Measurements from ENCODE around the gene PDILT. TPM values are rescaled to one million over a fixed set of nuclear protein-coding genes. Genes with fewer than 3 reads are reported as not detected.
"Not testable (repeated sequence)": the region's sequence is repeated elsewhere in the genome, so short reads cannot be mapped to it uniquely, and the experiment has no call there.

Gene PDILT, protein sequence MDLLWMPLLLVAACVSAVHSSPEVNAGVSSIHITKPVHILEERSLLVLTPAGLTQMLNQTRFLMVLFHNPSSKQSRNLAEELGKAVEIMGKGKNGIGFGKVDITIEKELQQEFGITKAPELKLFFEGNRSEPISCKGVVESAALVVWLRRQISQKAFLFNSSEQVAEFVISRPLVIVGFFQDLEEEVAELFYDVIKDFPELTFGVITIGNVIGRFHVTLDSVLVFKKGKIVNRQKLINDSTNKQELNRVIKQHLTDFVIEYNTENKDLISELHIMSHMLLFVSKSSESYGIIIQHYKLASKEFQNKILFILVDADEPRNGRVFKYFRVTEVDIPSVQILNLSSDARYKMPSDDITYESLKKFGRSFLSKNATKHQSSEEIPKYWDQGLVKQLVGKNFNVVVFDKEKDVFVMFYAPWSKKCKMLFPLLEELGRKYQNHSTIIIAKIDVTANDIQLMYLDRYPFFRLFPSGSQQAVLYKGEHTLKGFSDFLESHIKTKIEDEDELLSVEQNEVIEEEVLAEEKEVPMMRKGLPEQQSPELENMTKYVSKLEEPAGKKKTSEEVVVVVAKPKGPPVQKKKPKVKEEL
- not detected for polyA plus RNA-seq (2013, experiment 1 of 2)
- polyA plus RNA-seq (2013, experiment 2 of 2): not detected

DNA sequence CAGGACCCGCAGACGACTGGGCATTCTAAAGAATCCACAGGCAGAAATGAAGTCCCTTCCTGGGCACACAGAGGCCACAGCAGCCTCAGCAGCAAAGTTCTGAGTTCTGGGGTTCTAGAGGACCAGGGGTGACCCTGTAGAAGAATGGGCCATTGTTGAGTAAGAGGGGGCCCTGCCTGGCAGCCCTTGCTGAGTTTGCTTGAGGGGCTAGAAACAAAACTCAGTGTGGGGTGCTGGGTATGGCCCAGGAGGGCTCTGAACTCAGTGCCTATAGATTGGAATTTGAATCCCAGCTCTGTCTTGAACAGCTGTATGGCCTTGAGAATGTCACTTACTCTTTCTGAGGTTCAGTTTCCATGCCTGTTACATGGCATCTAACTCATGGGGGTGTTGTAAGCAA is at the start of gene PDILT:
TSS of gene PDILT (minus strand) at position 101 of the 400 bp plus-strand sequence. CDS start 5,437 bp downstream, outside the sequence.
- WGBS, 2 donors (ENCODE audit: extremely low coverage in 2 of 2, insufficient read length in 2 of 2, insufficient replicate concordance in 1 of 2): no CpG with 5 or more reads among the region's 2 CpGs
- no peak for DNase-seq (ENCODE audit: low spot score)

DNA sequence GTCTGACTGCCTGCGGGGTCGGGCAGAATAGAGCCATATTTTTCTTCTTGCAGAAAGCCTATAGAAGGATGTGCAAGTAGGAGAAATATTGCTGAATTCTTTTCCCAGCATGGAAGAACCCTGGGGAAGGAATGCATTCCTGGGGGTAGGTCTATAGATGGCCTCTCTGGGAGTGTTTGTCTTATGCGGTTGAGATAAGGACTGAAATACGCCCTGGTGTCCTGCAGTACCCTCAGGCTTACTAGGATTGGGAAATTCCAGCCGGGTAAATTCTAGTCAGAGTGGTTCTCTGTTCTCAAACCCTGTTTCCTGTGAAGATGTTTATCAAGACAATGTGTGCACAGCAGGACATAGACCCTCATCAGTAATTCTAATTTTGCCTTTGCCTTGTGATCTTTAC is 49.1 kb upstream of the PDILT start:
- H3K4me2 ChIP-seq (ENCODE audit: insufficient read depth, low read length, poor library complexity, severe bottlenecking); H2BK15ac ChIP-seq (ENCODE audit: low read length); H2BK120ac ChIP-seq (ENCODE audit: low read depth, low read length); DNase-seq (ENCODE audit: low spot score); H3K18ac ChIP-seq (ENCODE audit: low read length); H2AFZ ChIP-seq (ENCODE audit: low read length); H4K91ac ChIP-seq (ENCODE audit: low read depth, low read length, poor library complexity); H3K9ac ChIP-seq (ENCODE audit: low read depth, low read length, poor library complexity); H3K79me1 ChIP-seq (ENCODE audit: low read depth, low read length); H3K23ac ChIP-seq (ENCODE audit: low read depth, low read length, poor library complexity); H2BK12ac ChIP-seq (ENCODE audit: low read length); H4K8ac ChIP-seq (ENCODE audit: low read depth, low read length); H3K27me3 ChIP-seq (ENCODE audit: control insufficient read depth in 3 of 3, insufficient read depth in 3 of 3, low read depth in 1 of 3, low read length in 3 of 3); H3K4ac ChIP-seq (ENCODE audit: low read length); H3K4me1 ChIP-seq (ENCODE audit: control insufficient read depth in 2 of 2, insufficient read depth in 1 of 2, low read depth in 1 of 2, low read length in 2 of 2); H2AK5ac ChIP-seq (ENCODE audit: low read depth, low read length); H3K27ac ChIP-seq (replicated peaks; ENCODE audit: low read length); H3K14ac ChIP-seq (ENCODE audit: low read length); H2BK5ac ChIP-seq (ENCODE audit: low read length); H3K36me3 ChIP-seq (replicated peaks in 1 of 2; ENCODE audit: control insufficient read depth in 2 of 2, insufficient read depth in 2 of 2, low read length in 2 of 2); H3K4me3 ChIP-seq (ENCODE audit: low read length in 2 of 2); H3K9me3 ChIP-seq (replicated peaks in 1 of 2; ENCODE audit: control insufficient read depth in 2 of 2, insufficient read depth in 1 of 2, low read depth in 1 of 2, low read length in 2 of 2): not testable (repeated sequence)
- no CpG with 5 or more reads among the region's 5 CpGs for WGBS, 2 donors (ENCODE audit: extremely low coverage in 2 of 2, insufficient read length in 2 of 2, insufficient replicate concordance in 1 of 2)

More for the DNA sequence above, at the start of gene PDILT:
- no peaks in the 10 kb centered on the region for H3K9me3 ChIP-seq (replicated peaks in 1 of 2; ENCODE audit: control insufficient read depth in 2 of 2, insufficient read depth in 1 of 2, low read depth in 1 of 2, low read length in 2 of 2)
- no peak within 1 kb of the TSS for H3K4me2 ChIP-seq (ENCODE audit: insufficient read depth, low read length, poor library complexity, severe bottlenecking)
- peak within 1 kb of the TSS; percentile 64 for H2AK5ac ChIP-seq (ENCODE audit: low read depth, low read length)
- no peaks in the 10 kb centered on the region for H3K79me1 ChIP-seq (ENCODE audit: low read depth, low read length)
- H3K14ac ChIP-seq (ENCODE audit: low read length): no peak within 1 kb of the TSS
- H4K8ac ChIP-seq (ENCODE audit: low read depth, low read length): no peak within 1 kb of the TSS
- H3K36me3 ChIP-seq (replicated peaks in 1 of 2; ENCODE audit: control insufficient read depth in 2 of 2, insufficient read depth in 2 of 2, low read length in 2 of 2): no peaks in the 10 kb centered on the region
- no peak within 1 kb of the TSS for H3K18ac ChIP-seq (ENCODE audit: low read length)
- no peak within 1 kb of the TSS for H2BK5ac ChIP-seq (ENCODE audit: low read length)
- H2BK15ac ChIP-seq (ENCODE audit: low read length): no peak within 1 kb of the TSS
- H3K4ac ChIP-seq (ENCODE audit: low read length): peak within 1 kb of the TSS; percentile 44
- H3K4me1 ChIP-seq (ENCODE audit: control insufficient read depth in 2 of 2, insufficient read depth in 1 of 2, low read depth in 1 of 2, low read length in 2 of 2): peaks cover 0 to 2% of the 10 kb centered on the region in 2 donors
- H4K91ac ChIP-seq (ENCODE audit: low read depth, low read length, poor library complexity): no peak within 1 kb of the TSS
- no peak within 1 kb of the TSS for H3K23ac ChIP-seq (ENCODE audit: low read depth, low read length, poor library complexity)
- H2BK12ac ChIP-seq (ENCODE audit: low read length): no peak within 1 kb of the TSS
- H3K4me3 ChIP-seq (ENCODE audit: low read length in 2 of 2): no peak within 1 kb of the TSS
- no peak within 1 kb of the TSS for H3K9ac ChIP-seq (ENCODE audit: low read depth, low read length, poor library complexity)
- no peaks in the 10 kb centered on the region for H3K27me3 ChIP-seq (ENCODE audit: control insufficient read depth in 3 of 3, insufficient read depth in 3 of 3, low read depth in 1 of 3, low read length in 3 of 3)
- no peak within 1 kb of the TSS for H2BK120ac ChIP-seq (ENCODE audit: low read depth, low read length)
- no peak within 1 kb of the TSS for H3K27ac ChIP-seq (replicated peaks; ENCODE audit: low read length)
- H2AFZ ChIP-seq (ENCODE audit: low read length): no peak within 1 kb of the TSS

DNA sequence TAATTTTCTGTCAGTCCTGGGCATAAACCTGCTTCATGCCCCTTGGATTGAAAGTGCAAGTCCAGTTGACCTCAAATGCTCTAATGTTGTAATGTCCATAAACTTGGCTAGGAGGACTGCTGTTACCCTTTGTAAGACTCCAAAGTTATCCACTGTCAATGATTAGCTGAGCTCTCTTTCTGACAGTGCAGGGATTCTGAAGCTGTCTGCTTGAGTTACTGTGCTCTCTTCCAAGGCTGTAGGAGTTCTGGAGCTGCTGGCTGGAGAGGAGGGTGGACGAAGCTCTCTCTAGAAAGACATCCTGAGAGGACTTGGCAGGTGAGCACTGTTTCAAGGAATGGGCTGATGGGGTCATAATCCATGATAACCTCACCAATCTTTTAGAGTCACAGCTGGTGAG is 46.8 kb upstream of the PDILT start, which contains the start of gene ACSM2A:
TSS of gene ACSM2A (plus strand) at position 158 of the 400 bp plus-strand sequence. CDS start 8,594 bp downstream, outside the sequence.
- not testable (repeated sequence) for H4K91ac ChIP-seq (ENCODE audit: low read depth, low read length, poor library complexity); H3K79me1 ChIP-seq (ENCODE audit: low read depth, low read length); H3K4me3 ChIP-seq (ENCODE audit: low read length in 2 of 2); H2AFZ ChIP-seq (ENCODE audit: low read length); H3K18ac ChIP-seq (ENCODE audit: low read length); H3K27me3 ChIP-seq (ENCODE audit: control insufficient read depth in 3 of 3, insufficient read depth in 3 of 3, low read depth in 1 of 3, low read length in 3 of 3); H3K27ac ChIP-seq (replicated peaks; ENCODE audit: low read length); H3K4me2 ChIP-seq (ENCODE audit: insufficient read depth, low read length, poor library complexity, severe bottlenecking); H3K23ac ChIP-seq (ENCODE audit: low read depth, low read length, poor library complexity); H4K8ac ChIP-seq (ENCODE audit: low read depth, low read length); H2AK5ac ChIP-seq (ENCODE audit: low read depth, low read length); H3K9me3 ChIP-seq (replicated peaks in 1 of 2; ENCODE audit: control insufficient read depth in 2 of 2, insufficient read depth in 1 of 2, low read depth in 1 of 2, low read length in 2 of 2); H2BK120ac ChIP-seq (ENCODE audit: low read depth, low read length); H3K4ac ChIP-seq (ENCODE audit: low read length); H3K4me1 ChIP-seq (ENCODE audit: control insufficient read depth in 2 of 2, insufficient read depth in 1 of 2, low read depth in 1 of 2, low read length in 2 of 2); DNase-seq (ENCODE audit: low spot score); H2BK12ac ChIP-seq (ENCODE audit: low read length); H2BK5ac ChIP-seq (ENCODE audit: low read length); H3K36me3 ChIP-seq (replicated peaks in 1 of 2; ENCODE audit: control insufficient read depth in 2 of 2, insufficient read depth in 2 of 2, low read length in 2 of 2); H3K9ac ChIP-seq (ENCODE audit: low read depth, low read length, poor library complexity); H3K14ac ChIP-seq (ENCODE audit: low read length); H2BK15ac ChIP-seq (ENCODE audit: low read length)
- no CpG with 5 or more reads among the region's 1 CpG for WGBS, 2 donors (ENCODE audit: extremely low coverage in 2 of 2, insufficient read length in 2 of 2, insufficient replicate concordance in 1 of 2)

DNA sequence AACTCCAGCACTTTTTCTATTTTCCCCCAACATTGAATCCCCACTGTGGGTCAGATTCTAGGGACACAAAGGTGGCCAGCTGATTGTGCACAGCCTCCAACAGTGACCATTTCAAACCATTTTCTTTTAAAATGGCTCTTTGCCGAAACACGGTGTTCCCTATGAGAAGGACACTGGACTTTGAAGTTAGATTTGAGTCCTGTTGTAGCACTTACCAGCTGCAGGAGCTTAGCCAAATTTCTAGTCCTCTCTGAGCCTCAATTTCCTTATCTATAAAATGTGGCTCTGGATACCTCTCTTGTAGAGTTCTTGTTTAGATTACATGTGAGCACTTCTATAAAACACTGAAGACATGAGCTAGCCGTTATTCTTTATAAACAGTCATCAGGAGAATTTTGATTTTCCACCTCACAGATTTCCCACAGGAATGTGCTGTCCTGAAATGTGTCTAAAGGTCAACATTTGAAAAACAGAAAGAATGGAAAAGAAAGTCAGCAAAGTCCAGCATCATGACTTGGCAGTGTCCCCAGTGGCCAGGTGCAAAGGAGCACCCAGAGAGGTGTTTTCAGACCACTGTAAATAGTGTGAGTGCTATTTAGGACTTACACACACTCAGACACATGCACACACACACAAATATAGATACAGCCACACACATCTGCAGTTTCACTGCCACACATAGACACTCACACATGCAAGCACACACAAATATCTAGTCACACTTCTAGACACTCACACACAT is 42.3 kb upstream of the PDILT start:
- H3K27me3 ChIP-seq (ENCODE audit: control insufficient read depth in 3 of 3, insufficient read depth in 3 of 3, low read depth in 1 of 3, low read length in 3 of 3); H3K79me1 ChIP-seq (ENCODE audit: low read depth, low read length); H3K14ac ChIP-seq (ENCODE audit: low read length); H3K9me3 ChIP-seq (replicated peaks in 1 of 2; ENCODE audit: control insufficient read depth in 2 of 2, insufficient read depth in 1 of 2, low read depth in 1 of 2, low read length in 2 of 2); H4K91ac ChIP-seq (ENCODE audit: low read depth, low read length, poor library complexity); H4K8ac ChIP-seq (ENCODE audit: low read depth, low read length); H2BK120ac ChIP-seq (ENCODE audit: low read depth, low read length); DNase-seq (ENCODE audit: low spot score); H2AFZ ChIP-seq (ENCODE audit: low read length); H3K4me3 ChIP-seq (ENCODE audit: low read length in 2 of 2); H2BK15ac ChIP-seq (ENCODE audit: low read length); H3K4ac ChIP-seq (ENCODE audit: low read length); H3K4me2 ChIP-seq (ENCODE audit: insufficient read depth, low read length, poor library complexity, severe bottlenecking); H2BK5ac ChIP-seq (ENCODE audit: low read length); H2AK5ac ChIP-seq (ENCODE audit: low read depth, low read length); H3K23ac ChIP-seq (ENCODE audit: low read depth, low read length, poor library complexity); H3K18ac ChIP-seq (ENCODE audit: low read length); H3K4me1 ChIP-seq (ENCODE audit: control insufficient read depth in 2 of 2, insufficient read depth in 1 of 2, low read depth in 1 of 2, low read length in 2 of 2); H3K36me3 ChIP-seq (replicated peaks in 1 of 2; ENCODE audit: control insufficient read depth in 2 of 2, insufficient read depth in 2 of 2, low read length in 2 of 2); H2BK12ac ChIP-seq (ENCODE audit: low read length); H3K9ac ChIP-seq (ENCODE audit: low read depth, low read length, poor library complexity); H3K27ac ChIP-seq (replicated peaks; ENCODE audit: low read length): not testable (repeated sequence)
- no CpG with 5 or more reads among the region's 3 CpGs for WGBS, 2 donors (ENCODE audit: extremely low coverage in 2 of 2, insufficient read length in 2 of 2, insufficient replicate concordance in 1 of 2)

Data from neuronal stem cell (in vitro differentiated cells).